Measurements from ENCODE around the gene KIF5C.

The KIF5C gene

DNA sequence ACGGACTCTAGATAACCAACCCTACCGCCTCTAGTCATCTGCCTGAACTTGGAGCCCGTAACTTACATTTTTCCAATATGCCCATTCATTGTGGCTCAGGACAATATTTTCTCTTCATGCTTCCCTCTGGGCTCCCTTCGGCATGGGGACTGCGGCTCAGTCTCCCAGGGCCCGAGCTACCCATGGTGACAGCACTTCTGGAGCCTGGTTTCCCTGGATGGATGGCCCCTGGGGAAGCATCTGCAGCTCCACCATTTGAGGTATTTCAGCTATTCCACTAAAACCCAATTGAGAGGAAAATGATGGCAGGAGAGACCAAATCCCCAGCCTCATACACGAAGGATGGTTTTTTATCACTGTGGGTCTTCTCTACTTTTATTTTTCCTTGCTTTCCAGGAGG lies 74.3 kb downstream of the KIF5C start:
- DNase-seq: no peak
- in situ Hi-C loops (cut with HindIII; ENCODE audit: low pct_ligation_motif_present, low pct_unique_long_range_greater_than_20kb, low sequenced_read_pairs): no loop called here

- no peak for DNase-seq
- in situ Hi-C loops (cut with HindIII; ENCODE audit: low pct_ligation_motif_present, low pct_unique_long_range_greater_than_20kb, low sequenced_read_pairs): no loop called here
Measured at GRCh38 chr2:148952621-148953020, 77.6 kb downstream of the KIF5C start.

DNA sequence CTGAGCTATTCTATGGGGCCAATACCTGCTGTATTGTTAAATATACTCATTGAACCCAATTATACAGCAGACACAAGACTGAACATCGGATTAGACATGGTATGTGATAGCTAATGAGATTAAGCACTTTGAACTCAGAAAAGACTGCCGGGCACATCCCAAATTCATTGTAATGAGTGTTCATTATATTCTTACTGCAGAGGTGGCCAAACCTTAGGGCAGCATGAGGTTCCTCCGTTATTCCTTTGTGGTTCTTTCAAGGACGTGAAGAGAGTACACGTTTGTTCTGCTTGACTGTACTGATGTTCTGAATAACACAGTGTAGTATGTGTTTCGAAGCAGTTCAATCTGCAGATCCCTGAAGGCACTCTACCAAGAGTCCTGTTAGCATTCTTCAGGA lies 78.4 kb downstream of the KIF5C start:
- in situ Hi-C loops (cut with HindIII; ENCODE audit: low pct_ligation_motif_present, low pct_unique_long_range_greater_than_20kb, low sequenced_read_pairs): no loop called here
- DNase-seq: no peak

- no peak for DNase-seq
- in situ Hi-C loops (cut with HindIII; ENCODE audit: low pct_ligation_motif_present, low pct_unique_long_range_greater_than_20kb, low sequenced_read_pairs): no loop called here
Measured at GRCh38 chr2:148954536-148954935, 79.5 kb downstream of the KIF5C start.

DNA sequence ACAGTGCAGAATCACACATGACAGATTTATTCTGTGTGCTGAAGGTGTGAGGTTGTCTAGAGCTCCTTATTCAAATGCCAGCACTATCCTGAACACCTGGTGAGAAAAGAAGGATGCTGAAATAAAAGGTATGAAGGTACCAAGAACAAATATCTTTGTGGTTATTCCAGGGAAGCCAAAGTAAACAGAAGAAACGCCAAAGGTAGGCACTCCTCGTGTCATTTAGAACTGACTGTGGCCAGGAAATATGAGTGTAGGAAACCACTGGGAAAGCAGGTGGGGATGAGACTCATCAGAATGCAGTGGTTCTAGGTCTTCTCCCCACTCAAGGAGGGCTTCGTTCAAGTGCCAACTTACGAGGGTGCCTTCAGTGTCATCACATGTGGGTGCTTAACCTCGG lies 80.8 kb downstream of the KIF5C start:
- in situ Hi-C loops (cut with HindIII; ENCODE audit: low pct_ligation_motif_present, low pct_unique_long_range_greater_than_20kb, low sequenced_read_pairs): no loop called here

GRCh38 chr2:148957023-148957422 lies 82.0 kb downstream of the KIF5C start:
- in situ Hi-C loops (cut with HindIII; ENCODE audit: low pct_ligation_motif_present, low pct_unique_long_range_greater_than_20kb, low sequenced_read_pairs): no loop called here
- no peak for DNase-seq

More for the DNA sequence above, 80.8 kb downstream of the KIF5C start:
- no peak for DNase-seq

DNA sequence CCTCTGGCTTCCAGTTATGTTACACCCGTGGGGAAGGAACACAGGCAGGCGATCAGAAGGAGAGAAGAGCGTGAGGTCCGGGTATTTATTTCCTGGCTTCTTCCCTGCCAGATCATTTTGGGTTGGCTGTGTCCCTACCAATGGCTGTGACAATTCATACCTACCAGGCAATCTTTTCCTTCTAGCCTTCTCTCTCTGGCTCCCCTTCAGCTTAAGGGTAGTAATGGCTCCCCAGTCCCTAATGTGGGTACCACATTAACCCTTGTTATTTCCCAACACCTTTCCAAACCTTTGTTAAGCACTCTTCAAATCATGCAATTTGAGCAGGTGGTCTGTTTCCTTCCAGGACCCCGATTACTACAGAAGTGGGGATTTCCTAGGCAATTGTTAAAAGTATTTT lies 84.7 kb downstream of the KIF5C start:
- in situ Hi-C loops (cut with HindIII; ENCODE audit: low pct_ligation_motif_present, low pct_unique_long_range_greater_than_20kb, low sequenced_read_pairs): no loop called here
- no peak for DNase-seq

GRCh38 chr2:148960483-148960882 lies 85.5 kb downstream of the KIF5C start:
- in situ Hi-C loops (cut with HindIII; ENCODE audit: low pct_ligation_motif_present, low pct_unique_long_range_greater_than_20kb, low sequenced_read_pairs): no loop called here
- no peak for DNase-seq

GRCh38 chr2:148963461-148963860 lies 88.4 kb downstream of the KIF5C start:
- in situ Hi-C loops (cut with HindIII; ENCODE audit: low pct_ligation_motif_present, low pct_unique_long_range_greater_than_20kb, low sequenced_read_pairs): no loop called here
- DNase-seq: no peak

- DNase-seq: no peak
- in situ Hi-C loops (cut with HindIII; ENCODE audit: low pct_ligation_motif_present, low pct_unique_long_range_greater_than_20kb, low sequenced_read_pairs): no loop called here
Measured at GRCh38 chr2:148965623-148966437, 90.8 kb downstream of the KIF5C start.

- DNase-seq: no peak
- in situ Hi-C loops (cut with HindIII; ENCODE audit: low pct_ligation_motif_present, low pct_unique_long_range_greater_than_20kb, low sequenced_read_pairs): no loop called here
Measured at GRCh38 chr2:148966438-148966758, 91.4 kb downstream of the KIF5C start.

DNA sequence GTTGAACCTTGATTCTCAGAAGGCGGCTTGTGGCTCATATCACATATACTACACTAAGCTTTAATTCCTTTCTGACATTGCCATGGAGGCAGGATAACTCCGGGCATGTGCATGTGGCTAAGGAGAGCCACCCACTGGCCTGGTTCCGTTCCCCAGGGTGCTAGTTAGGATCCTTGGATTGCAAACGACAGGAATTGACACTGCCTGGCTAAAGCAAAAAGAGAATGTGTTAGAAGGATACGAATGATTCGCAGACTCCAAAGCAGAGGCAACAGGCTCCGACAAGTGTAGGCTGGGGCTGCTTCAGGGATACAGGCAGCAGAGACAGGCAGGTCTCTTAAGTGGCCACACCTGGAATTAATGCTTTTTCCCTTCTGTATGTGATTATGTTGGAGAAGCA lies 92.0 kb downstream of the KIF5C start:
- in situ Hi-C loops (cut with HindIII; ENCODE audit: low pct_ligation_motif_present, low pct_unique_long_range_greater_than_20kb, low sequenced_read_pairs): no loop called here

DNA sequence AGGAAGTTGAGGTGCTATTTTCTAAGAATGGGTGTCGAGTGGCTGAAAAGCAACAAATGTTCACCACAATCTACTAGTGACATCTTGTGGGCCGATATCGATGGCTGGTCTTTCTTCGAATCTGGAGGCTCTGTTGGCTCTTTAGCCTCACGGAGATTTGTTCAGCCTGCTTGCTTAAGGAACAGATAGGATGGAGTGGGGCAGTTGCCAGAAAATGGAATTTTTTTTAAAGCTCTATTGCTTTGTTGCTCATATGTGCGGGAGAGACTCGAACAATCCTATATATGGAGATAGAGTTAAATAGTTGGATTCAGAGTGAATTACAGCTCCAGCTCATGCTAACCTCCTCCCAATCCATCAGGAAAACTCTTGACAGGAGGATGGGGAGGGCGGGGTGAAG lies 92.6 kb downstream of the KIF5C start:
- in situ Hi-C loops (cut with HindIII; ENCODE audit: low pct_ligation_motif_present, low pct_unique_long_range_greater_than_20kb, low sequenced_read_pairs): no loop called here
- DNase-seq: no peak

More for the DNA sequence above, 92.0 kb downstream of the KIF5C start:
- DNase-seq: no peak

- no peak for DNase-seq
Measured at GRCh38 chr2:148968301-148968700, 93.3 kb downstream of the KIF5C start.

DNA sequence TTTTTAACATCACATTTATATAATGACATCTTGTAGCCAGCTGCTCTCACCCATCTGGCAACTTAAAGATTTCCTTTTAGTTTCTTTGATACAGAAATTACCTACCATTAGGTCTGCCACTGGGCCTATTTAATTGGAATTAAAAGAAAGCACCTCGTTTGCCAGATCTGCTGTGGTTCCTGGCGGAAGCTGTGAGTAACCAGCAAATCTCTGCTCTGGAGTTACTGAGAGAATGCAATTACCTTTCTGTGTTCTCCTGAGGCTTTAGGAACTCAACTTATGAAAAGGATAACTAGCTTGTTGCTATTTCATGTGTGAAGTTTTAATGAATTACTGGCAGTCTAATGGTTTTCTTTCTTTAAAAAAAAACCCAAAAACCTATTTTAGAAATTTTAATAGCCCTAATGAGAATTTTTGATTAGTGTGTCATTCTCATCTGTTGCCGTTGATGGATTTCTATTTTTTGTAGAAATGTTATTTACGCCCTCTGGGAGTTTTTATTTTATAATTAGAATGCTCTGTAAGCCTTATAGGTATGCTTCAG lies 93.8 kb downstream of the KIF5C start:
- in situ Hi-C loops (cut with HindIII; ENCODE audit: low pct_ligation_motif_present, low pct_unique_long_range_greater_than_20kb, low sequenced_read_pairs): no loop called here
- no peak for DNase-seq

More at GRCh38 chr2:148968301-148968700, 93.3 kb downstream of the KIF5C start:
- in situ Hi-C loops (cut with HindIII; ENCODE audit: low pct_ligation_motif_present, low pct_unique_long_range_greater_than_20kb, low sequenced_read_pairs): no loop called here

DNA sequence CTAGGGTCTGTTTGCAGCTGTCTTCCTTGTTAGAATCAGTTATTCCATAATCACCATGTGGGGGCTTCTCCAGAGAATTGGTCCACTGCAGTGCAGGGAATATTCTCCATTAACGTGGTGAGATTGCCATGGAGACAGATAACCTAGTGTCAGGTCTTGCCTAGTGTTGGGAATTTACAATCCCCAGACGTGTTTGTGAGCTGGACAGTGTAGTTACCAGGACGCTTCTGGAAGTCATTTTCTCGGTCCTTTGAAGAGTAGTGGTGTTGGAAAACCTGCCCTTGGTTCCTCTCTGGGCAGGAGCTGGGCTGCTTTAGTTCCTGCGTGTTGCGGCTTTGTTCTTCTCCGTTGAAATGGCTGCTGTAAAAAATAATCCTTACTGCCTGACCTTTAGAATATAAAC lies 94.6 kb downstream of the KIF5C start:
- DNase-seq: no peak
- in situ Hi-C loops (cut with HindIII; ENCODE audit: low pct_ligation_motif_present, low pct_unique_long_range_greater_than_20kb, low sequenced_read_pairs): no loop called here

- no peak for DNase-seq
- in situ Hi-C loops (cut with HindIII; ENCODE audit: low pct_ligation_motif_present, low pct_unique_long_range_greater_than_20kb, low sequenced_read_pairs): no loop called here
Measured at GRCh38 chr2:148970385-148970784, 95.4 kb downstream of the KIF5C start.

DNA sequence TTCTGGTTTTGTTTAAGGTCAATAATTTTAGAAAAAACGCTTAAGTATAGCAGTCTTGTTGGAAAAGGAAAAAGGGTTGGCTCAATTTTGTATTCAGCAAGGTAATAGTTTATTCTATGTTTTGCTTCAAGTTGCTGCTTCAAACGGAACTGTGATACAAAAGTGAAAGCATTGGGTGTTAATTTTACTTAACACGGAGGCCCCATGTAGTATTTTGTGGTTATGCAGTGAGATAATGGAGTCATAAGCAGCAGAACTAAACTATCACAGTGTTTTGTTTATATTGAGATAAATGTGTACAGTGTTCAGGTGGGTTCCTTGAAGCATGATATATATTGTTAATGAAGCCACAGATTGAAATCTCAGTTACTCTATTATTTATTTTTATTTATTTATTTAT lies 96.5 kb downstream of the KIF5C start:
- DNase-seq: no peak
- in situ Hi-C loops (cut with HindIII; ENCODE audit: low pct_ligation_motif_present, low pct_unique_long_range_greater_than_20kb, low sequenced_read_pairs): no loop called here

DNA sequence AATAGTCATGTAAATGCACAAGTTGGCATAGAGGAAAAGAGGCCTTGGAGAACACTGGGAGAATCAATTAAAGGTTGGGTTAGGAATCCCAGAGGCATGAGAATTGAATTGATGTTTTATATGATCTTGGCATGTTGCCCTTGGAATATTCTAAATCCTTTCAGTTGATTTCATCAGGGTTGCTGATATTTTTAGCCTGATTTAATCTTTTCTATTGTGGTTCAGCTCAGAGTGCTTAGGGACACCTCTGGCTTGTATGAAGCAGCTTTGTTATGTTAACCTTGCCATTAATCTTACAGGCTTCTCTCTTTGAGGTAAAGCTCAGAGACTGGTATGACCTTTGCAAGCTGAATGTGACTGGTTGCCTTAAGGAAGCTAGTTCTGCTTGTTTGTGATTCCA lies 99.1 kb downstream of the KIF5C start:
- in situ Hi-C loops (cut with HindIII; ENCODE audit: low pct_ligation_motif_present, low pct_unique_long_range_greater_than_20kb, low sequenced_read_pairs): no loop called here
- DNase-seq: no peak

- in situ Hi-C loops (cut with HindIII; ENCODE audit: low pct_ligation_motif_present, low pct_unique_long_range_greater_than_20kb, low sequenced_read_pairs): no loop called here
- DNase-seq: no peak
Measured at GRCh38 chr2:148978026-148978685, 103.1 kb downstream of the KIF5C start.

All from ACHN (cell line).